HG03457 (cell line): ENCODE results near the gene PAPOLA.

ENCODE experiments used
- ATAC-seq: cut with Tn5 transposase; IDR thresholded peaks from one replicate; pipeline ENCODE4 v1.9.1; 2021; ENCODE audit warnings: moderate number of reproducible peaks; ENCODE audit not compliant: unreplicated experiment

The PAPOLA gene

DNA sequence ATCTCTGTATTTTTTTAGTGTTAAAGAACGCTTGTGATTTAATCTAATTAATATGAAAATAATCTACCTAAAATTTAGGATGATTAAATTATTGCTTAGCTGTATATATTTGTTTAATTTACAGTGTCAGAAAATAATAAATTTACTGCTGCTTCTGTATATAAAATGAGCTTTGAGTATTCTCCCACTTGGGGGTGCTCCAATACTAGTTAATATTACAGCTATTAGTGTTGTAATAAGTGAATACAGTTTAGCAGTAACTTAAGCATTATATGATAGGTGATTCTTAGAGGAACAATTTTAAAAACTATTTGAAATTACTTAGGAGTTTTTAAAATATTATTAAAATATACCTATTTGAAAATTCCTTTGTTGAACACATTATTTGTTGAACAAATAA, 62.2 kb downstream of the PAPOLA start:
- ATAC-seq = no peak

GRCh38 chr14:96565811-96566210, 63.6 kb downstream of the PAPOLA start:
- no peak for ATAC-seq

GRCh38 chr14:96567289-96567899, 65.2 kb downstream of the PAPOLA start:
- ATAC-seq = no peak

DNA sequence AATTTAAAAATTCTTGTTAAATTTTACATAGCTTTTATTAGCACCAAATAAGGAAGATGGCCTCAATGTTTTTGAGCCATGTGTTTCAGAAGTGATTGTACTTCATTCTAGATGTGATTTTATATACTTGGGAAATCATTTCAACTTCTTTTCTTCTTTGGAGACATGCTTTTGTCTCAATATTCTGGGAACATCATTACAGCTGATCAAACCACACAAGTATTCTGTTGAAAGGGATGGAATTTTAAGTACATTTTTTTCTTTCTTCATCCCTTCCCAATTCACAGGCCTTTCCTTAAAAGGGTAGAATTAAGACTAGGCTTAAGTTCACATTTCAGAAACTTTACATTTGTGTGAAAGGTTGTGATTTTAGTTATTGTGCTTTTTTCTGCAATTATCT, 66.4 kb downstream of the PAPOLA start:
- ATAC-seq = no peak

GRCh38 chr14:96571311-96571710, 69.1 kb downstream of the PAPOLA start:
- ATAC-seq = no peak

- no peak for ATAC-seq
Observed at GRCh38 chr14:96573473-96574100, 71.4 kb downstream of the PAPOLA start.

- no peak for ATAC-seq
Observed at GRCh38 chr14:96574171-96574632, 72.0 kb downstream of the PAPOLA start.

GRCh38 chr14:96574633-96575632, 72.8 kb downstream of the PAPOLA start:
- no peak for ATAC-seq

DNA sequence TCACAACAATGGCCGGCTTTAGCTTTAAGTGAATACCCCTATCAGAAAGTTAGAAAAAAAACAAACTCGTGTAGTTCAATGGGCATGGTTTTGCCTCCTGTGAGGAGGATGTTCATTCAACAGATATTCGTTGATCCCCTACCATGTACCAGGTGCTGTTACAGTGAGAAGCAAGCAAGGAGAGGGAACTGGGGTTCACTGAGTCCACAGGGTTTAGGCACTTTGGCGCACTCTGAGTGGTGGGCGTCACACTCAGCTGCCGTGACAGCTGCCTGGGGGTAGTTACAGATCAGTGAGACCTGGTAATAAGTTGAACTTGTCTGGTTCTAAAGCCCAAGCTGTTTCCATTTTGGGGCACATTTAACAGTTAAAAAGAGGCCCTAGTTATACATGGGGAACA, 74.2 kb downstream of the PAPOLA start:
- no peak for ATAC-seq

DNA sequence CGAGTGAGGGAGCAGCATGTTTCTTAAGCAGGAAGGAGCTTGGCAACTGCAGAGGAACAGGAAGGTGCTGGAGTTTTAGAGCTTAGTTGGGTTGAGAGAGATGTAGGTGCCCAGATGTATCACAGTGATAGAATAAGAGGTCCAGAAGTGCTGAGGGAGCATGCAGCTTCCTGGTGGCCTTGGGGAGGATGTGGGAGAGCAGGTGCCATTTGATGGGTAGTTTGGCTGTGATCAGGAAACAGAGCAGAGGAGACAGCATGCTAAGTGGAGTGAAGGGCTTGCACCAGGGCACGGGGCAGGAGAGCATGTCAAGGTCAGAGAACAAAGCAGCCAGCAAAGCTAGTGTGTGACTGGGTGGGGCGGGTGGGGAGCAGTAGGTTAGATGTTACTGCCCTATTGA, 74.8 kb downstream of the PAPOLA start:
- ATAC-seq = no peak

GRCh38 chr14:96578619-96579018, 76.4 kb downstream of the PAPOLA start:
- ATAC-seq = no peak

DNA sequence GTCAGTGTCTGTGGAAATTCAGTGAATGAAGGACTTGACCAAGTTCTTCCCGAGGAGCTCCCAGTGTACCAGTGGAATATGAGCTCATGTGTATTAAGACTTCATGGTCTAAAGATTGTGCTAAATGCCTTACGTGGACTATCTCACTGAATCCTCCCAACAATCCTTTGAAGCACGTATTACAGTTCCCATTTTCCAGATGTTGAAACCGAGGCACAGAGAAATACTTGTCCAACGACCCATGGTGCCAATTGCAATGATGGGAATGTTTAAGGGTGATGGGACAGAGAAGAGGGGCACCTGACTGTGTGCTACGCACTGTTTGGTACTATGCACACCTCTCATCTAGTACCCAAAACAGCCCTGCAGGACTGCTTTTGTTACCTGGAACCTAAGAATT, 77.2 kb downstream of the PAPOLA start:
- ATAC-seq = no peak

DNA sequence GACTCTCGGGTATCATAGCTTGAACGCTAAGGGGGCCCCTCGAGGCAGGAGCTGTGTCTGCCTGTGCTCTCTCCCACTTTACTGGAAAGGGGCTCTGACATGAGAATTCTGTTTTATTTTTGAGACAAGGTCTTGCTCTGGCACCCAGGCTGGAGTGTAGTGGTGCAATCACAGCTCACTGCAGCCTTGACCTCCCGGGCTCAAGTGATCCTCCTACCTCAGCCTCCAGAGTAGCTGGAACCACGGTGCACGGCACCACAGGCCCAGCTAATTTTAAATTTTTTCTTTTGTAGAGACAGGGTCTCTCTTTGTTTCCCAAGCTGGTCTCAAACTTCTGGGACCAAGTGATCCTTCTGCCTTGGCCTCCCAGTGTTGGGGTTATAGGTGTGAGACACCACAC, 77.7 kb downstream of the PAPOLA start:
- no peak for ATAC-seq

DNA sequence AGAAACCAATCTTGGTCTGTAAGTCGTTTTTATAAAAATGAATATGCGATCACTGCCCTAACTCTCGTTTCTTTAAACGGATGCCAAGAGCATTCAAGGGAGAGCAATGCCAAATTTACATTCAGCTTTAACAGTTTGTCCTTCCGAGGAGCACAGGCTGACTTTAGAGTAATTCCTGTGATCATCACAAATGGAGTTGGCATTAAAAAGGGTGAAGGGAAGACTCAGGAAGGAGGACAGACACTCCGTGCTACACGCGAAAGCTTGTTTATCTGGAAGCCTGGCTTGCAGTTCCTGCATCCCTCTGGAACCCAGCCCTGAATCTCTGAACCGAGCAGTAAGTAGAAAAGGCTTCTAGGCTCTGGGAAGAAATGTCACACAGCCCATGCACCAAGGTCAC, 78.4 kb downstream of the PAPOLA start:
- ATAC-seq = no peak

- no peak for ATAC-seq
Observed at GRCh38 chr14:96581026-96581425, 78.8 kb downstream of the PAPOLA start.

DNA sequence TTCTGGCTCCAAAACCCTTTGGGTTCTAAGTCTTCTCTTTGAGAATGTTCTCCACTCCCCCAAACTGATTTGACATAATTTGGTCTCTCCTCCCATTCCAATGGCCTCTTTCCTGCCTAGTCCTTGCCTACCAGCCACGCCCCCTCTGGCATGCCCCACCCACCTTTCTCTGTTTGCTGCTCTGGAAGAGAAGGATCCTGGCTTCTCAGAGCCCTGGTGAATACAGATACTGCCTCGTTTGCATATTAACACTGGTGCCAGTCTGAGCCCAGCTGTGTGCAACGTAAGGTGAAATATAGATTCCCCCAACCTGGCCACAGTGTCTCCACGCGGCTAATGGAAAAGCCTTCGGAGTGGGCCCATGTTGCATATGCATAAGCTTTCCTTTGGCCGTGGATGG, 79.7 kb downstream of the PAPOLA start:
- no peak for ATAC-seq

DNA sequence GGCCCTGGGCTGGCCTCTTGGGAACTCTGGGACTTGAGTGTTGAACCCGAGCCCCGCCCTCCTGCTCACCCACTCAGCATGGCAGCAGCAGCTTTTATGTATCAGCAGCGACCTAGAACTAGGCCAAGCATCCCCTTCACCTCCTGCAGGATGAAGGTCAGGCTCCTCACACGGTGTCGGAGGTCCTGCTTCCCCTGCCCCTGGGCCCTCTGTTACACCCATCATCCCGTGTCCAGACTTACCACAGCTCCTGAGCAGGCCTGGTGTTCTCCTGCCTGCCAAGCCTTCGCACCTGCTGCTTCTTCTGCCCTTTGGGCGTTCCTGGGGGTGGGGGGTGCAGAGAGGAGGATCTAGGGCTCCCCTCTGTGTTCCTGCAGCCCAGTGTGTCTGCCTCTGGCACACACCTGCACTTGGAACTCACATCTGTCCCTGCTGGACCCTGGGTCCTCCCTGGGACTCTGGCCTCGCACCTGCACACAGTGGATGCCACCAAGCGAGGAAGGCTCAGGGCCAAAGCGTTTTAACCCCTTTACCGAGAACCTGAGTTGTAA, 80.3 kb downstream of the PAPOLA start:
- ATAC-seq = no peak

DNA sequence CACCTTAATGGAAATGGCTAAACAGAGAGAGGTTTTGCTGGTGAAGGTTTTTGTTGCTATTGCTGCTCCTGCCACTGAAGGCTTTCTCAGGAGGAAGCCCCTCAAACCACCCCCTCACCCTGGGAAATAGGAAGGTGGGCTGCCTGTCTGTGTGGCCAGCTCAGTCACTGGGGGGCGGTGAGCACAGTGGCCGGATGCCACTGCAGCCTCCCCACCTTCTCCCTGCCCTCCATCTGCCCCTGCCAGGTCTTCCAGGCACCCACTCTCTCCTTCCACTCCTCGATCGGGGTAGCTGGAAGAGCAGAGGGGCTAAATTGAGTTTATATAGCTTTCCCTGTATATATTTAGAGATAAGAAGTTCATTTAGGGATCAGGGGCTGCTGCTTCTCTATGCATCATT, 80.8 kb downstream of the PAPOLA start:
- no peak for ATAC-seq

- no peak for ATAC-seq
Observed at GRCh38 chr14:96583569-96584041, 81.4 kb downstream of the PAPOLA start.

- no peak for ATAC-seq
Observed at GRCh38 chr14:96584199-96584906, 82.2 kb downstream of the PAPOLA start.
